Right renal cortex interstitium (tissue), 3 donors: ENCODE data around the gene EPC2. TPM values are rescaled to one million over a fixed set of nuclear protein-coding genes. Genes with fewer than 3 reads are reported as not detected.

Experiments used
- DNase-seq, 3 donors: peaks; one replicate each; pipeline ENCODE4 v3.0.0-alpha.2; 2013; ENCODE audit warnings: low read depth in 3 of 3, low spot score in 2 of 3
- polyA plus RNA-seq, 3 donors: library from polyadenylated mRNA; unstranded; fragments of 120-200 nt; gene quantifications; one replicate each; pipeline ENCODE4 v1.2.1, GENCODE V29; 2013; ENCODE audit not compliant: insufficient read length in 3 of 3

EPC2 gene
- polyA plus RNA-seq, 3 donors = 50.7 to 56.7 (median 53.8) TPM

DNA sequence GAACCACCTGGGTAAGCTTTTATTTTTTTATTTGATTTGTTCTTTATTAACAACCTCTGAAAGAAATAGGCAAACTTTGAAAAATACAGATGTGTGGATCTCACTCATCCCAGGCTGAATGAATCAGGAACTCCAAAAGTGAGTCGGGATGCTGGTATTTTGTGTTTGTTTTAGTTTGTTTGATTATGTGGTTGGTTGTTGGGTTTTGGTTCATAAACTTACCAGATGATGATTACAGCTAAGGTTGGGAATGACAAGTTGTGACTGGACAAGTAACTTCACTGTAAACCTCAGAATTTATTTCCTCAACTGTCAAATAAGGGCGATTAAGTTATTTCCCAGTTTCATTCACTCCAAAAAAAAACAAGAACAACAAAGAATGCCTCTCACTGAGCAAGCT lies 150.0 kb downstream of the EPC2 start:
- no peak for DNase-seq

DNA sequence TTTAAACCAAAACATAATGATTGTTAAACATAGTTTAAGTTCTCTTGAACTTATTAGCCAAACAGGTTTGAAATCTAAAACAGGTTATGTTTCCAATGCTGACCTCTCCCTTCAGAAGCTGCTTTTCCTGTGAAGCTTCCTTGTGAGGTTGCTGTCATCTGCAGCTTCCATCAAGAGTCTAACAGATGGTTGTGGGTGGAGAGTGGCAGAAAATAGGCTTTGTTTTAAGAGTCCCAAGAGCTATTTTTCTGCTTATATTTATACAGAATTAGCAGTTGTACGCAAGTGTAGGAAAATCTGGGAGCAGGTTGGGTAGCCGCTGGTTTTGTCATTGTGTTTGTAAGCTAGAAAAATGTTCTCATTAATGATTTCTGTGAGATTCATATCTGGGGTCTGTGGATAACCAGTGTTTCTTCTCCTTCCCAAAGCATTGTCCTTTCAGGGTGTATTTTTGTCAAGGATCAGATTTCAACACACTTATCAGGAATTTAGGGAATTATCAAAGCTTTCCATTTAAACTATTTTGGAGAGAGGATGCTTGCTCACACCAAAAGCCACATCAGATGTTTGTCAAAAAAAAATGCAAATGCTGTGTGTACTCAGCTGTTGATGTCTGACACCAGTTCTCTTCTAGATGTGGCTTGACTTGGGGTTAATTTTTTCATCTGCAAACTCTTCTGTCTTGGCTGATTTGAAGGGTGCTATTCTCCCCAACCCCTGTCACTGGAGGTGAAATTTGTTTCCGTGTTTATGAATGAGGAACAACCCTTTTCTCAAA lies 152.4 kb downstream of the EPC2 start:
- no peak for DNase-seq

GRCh38 chr2:148802448-148803220 lies 158.1 kb downstream of the EPC2 start:
- no peak for DNase-seq

GRCh38 chr2:148810081-148810480 lies 165.5 kb downstream of the EPC2 start:
- DNase-seq = no peak

GRCh38 chr2:148812306-148812705 lies 167.8 kb downstream of the EPC2 start:
- DNase-seq = no peak

DNA sequence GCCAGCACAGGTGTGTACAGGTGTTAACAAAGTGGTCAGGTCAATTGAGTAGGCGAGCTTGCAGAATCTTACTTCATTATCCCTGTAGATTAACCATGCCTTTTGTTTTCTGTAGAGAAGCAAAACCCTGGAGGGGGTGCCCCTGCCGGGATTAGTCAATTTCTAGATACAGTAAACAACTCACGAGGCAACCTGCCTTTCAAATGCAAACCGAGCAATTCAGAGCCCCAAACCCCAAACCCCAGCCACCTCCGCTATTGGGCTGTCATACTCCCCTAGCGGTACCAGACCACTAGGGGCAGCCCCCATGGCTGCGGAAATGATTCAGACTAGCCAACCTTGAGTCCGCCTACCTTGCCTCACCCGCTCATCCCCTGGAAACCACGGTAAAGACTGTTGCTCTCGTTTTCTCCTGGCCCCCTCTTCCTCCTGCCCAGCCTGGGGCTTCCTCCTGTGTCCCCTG lies 169.1 kb downstream of the EPC2 start:
- DNase-seq = no peak

DNA sequence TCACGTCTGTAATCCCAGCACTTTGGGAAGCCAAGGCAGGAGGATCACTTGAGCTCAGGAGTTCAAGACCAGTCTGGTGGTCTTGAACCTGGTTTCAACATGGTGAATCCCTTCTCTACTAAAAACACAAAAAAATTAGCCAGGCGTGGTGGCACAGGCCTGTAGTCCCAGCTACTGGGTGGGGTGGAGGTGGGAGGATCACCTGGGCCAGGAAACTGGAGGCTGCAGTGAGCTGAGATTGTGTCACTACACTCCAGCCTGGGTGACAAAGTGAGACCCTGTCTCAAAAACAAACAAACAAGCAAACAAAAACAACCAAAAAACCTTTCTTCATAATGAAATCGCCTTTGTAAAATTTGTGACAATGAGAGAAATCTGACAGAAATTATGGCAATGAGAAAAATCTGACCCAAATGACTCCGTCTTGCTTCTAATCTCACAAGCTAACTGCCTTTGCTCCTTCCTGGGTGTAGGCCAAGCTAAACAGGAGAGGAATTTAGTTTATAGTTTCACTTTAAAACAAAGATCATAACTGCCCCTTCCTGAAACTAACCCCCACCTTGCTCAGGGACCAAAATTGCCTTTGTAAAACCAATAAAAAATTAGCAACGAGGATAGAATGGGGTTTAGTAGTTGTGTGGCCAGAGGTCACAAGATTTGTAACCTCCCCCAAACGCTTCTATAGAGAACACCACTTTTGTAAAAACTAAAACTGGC lies 169.8 kb downstream of the EPC2 start:
- DNase-seq = no peak

- DNase-seq = no peak
Observed at GRCh38 chr2:148814860-148815419, 170.4 kb downstream of the EPC2 start.

DNA sequence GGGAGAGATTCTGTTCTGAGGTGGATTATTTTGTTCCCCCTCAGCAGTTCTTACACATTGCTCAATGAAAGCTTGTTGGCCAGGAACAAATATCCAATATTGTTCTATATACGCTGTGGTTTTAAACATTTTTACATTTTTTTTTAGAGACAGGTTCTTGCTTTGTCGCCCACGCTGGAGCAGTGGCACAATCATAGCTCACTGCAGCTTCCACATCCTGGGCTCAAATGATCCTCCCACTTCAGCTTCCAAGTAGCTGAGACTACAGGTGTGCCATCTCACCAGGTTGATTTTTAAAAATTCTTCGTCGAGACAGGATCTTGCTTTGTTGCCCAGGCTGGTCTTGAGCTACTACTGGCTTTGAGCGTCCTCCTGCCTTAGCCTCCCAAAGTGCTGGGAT lies 171.6 kb downstream of the EPC2 start:
- DNase-seq = no peak

- DNase-seq = no peak
Observed at GRCh38 chr2:148817210-148817708, 172.7 kb downstream of the EPC2 start.

DNA sequence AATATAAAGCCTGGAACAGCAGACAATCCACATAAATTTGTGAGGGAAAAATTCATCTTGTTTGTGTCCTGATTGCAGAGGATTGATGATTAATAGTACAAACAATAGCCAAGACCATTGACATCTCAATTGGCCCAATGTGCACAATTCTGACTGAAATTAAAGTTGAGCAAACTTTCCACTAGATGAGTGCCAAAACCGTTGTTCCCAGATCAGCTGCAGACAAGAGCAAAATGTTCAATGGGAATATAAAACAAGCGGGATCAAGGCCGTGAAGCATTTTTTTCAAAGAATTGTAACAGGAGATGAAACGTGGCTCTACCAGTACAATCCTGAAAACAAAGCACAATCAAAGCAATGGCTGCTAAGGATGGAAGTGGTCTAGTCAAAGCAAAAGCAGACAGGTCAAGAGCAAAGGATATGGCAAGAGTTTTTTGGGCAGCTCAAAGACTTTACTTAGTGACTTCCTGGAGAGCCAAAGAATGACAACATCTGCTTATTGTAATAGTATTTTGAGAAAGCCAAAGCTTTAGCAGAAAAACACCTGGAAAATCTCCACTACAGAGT lies 174.6 kb downstream of the EPC2 start:
- DNase-seq = no peak

GRCh38 chr2:148824190-148824589 lies 179.6 kb downstream of the EPC2 start:
- no peak for DNase-seq

DNA sequence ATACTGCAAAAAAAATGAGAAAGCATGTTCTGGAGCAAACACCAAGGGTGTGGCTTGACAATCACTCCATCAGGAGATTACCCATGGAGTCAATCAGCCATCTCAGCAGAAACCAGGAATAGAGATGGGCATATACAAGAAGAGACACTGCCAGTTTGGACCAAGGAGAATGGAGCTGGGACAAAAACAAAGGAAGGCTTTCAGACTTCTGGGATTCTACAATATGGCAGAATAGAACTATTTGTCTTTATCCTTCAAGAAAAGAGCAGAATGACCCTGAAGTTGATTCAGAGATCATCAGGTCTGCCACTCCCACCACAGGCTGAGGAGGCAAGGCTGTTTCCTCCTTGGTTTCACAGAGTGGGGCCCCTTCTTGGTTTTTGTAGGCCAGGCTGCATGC lies 182.2 kb downstream of the EPC2 start:
- no peak for DNase-seq

DNA sequence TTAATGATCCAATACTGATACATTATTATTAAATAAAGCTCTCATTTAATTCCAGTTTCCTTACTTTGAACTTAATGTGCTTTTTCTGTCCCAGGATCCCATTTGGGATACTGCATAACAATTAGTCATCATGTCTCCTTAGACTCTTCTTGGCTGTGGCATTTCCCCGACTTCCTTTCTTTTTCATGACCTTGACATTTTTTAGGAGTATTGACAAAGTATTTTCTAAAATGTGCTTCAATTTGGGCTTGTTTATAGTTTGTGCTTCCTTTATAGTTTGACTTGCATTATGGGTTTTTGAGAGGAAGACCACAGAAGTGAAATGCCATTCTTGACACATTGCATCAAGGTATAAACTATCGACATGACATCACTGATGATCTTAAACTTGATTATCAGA lies 184.4 kb downstream of the EPC2 start:
- no peak for DNase-seq

DNA sequence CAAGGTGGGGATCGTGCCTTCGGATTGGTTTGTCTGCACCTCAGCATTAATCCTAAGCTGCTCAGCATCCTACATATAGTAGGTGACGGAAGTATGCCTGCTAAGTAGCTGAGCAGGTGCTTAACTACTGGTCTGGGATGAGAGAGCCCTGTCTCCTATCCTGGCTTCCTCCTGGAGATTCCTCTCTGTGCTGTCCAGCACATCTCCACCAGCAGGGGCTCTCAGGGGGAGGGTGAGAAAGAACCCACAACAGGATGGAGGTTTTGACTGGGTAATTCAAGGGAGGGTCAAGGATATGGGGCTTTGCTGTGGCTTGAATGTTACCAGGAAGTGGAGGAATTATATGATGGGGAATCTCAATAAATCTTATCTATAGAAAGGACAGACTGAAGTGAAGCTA lies 185.1 kb downstream of the EPC2 start:
- no peak for DNase-seq

DNA sequence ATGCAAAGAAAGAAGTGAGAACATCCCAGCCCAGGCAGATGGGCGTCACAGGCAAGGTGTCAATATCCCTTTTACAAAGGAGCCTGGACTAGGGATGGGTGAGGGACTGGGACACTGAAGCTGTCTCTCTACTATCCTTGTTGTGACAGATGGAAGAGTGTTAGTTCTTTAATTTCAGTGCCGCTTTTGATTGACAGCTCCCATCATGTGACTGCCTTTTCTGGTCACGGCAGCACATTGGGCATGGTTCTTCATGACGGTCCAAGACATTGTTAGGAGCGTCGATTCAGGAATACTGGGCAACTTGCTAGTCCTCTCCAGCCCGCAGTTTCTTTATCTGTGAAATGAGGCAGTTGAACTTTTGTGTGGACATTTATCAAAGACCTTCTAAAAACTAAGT lies 188.1 kb downstream of the EPC2 start:
- DNase-seq = no peak
